ENCODE results near the gene FGF12.

DNA sequence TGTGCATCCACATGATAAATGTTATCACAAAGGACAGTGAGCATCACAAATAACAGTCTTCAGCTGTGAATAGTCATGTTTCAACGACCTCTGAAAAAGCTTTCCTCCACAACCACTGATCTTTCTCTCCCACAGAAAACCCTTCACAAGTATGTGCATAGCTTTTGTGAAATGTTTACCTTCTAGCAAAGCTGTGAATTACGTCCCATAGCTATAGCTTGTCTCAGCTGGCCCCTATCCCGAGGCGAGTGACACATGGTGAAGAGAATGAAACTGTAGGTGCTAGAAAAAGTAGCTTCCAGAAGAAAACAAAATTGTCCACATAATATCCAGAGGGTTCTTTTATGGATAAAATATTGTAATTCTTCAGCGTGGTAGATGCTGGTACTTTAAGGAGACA lies 182.0 kb downstream of the FGF12 start:
- TF ChIP-seq TAF15 (IDR thresholded peaks at IDR 0.05; ENCODE audit: low read depth, low read length, poor library complexity, severe bottlenecking) = no peak
- TF ChIP-seq ZNF282 (IDR thresholded peaks at IDR 0.05; ENCODE audit: partially characterized antibody) = no peak
- TF ChIP-seq JUN (CRISPR knock-in tag; IDR thresholded peaks at IDR 0.05) = no peak
- TF ChIP-seq ASH2L (IDR thresholded peaks at IDR 0.05; ENCODE audit: insufficient read length, low read depth, low read length) = no peak
- no peak for TF ChIP-seq MYNN (CRISPR knock-in tag; IDR thresholded peaks at IDR 0.05; ENCODE audit: low read depth)
- TF ChIP-seq, protein P1, sequence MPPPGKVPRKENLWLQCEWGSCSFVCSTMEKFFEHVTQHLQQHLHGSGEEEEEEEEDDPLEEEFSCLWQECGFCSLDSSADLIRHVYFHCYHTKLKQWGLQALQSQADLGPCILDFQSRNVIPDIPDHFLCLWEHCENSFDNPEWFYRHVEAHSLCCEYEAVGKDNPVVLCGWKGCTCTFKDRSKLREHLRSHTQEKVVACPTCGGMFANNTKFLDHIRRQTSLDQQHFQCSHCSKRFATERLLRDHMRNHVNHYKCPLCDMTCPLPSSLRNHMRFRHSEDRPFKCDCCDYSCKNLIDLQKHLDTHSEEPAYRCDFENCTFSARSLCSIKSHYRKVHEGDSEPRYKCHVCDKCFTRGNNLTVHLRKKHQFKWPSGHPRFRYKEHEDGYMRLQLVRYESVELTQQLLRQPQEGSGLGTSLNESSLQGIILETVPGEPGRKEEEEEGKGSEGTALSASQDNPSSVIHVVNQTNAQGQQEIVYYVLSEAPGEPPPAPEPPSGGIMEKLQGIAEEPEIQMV (CRISPR knock-in tag; IDR thresholded peaks at IDR 0.05; ENCODE audit: low read depth) = no peak

Data from HepG2 (cell line).